GM18873 (cell line): ENCODE measurements around the gene ZNF205.

Source experiments
- ATAC-seq: cut with Tn5 transposase; IDR thresholded peaks from one replicate; pipeline ENCODE4 v1.9.1; 2021; ENCODE audit warnings: mild to moderate bottlenecking, moderate library complexity, moderate number of reproducible peaks; ENCODE audit not compliant: unreplicated experiment, low FRiP score

Gene ZNF205

DNA sequence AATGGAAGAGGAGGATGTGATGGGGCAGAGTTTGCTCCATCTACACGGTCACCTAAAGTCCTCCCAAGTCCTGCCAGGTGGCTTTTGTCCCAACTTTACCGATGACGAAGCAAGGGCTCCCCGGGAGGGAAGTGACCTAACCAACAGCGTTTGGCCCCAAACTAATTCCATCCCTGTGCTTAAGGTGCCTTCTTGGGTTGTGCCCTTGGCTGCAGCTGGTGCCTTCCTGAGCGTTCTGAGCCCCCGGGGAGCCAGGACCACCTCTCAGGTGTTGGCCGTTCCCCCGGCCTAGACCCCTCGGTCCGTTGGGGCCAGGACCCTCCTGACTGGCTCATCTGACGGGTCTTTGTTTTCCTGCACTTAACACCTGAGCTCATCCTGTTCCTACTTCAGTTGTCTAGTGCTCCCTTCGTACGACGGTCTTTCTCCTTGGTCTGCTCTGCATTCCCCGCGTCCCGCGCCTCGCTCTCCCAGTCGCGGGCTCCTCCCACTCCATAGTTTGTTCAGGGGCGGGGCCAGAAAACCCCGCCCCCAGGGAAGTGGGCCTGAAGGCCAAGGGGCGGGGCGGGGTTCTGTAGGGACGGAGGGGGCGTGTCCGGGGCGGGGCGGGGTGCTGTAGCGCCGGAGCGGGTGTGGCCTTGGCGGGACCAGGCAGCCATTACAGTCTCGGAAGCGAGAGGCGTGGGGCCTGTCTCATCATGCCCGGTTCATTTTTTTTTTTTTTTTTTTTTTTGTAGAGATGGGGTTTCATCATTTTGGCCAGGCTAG lies 12.5 kb upstream of the ZNF205 start:
- no peak for ATAC-seq

DNA sequence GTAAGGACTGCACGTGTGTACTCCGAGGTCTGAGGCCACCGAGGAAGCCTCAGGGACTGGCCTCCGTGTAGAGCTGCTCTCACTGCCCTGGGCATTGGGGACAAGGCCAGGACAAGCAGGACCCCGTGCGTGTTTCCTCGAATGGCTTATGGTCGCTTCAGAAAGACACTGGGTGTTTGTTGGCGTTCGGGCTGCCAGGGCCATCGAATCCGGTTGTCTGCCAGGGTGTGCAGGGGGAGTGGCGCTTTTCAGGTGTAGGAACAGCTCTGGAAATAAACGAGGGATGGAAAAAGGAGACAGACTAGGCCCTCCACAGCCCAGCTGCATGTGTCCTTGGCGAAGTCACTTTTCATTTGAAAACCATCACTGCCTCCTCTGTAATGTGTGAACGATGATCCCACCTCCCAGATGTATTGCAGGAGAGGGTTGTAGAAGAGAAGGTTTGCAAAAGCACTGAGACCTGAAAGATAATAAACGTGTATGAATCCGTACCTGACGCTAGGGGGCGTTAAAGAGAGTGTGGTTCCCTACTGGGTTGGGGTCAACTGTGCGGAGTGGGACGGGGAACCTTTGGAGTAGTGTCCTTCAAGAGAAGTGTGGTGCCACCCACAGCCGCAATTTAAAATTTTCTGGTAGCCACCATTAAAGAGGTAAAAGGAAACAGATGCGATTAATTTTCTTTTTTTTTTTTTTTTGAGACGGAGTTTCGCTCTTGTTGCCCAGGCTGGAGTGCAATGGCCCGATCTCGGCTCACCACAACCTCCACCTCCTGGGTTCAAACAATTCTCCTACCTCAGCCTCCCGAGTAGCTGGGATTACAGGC lies 11.2 kb upstream of the ZNF205 start:
- ATAC-seq = no peak

DNA sequence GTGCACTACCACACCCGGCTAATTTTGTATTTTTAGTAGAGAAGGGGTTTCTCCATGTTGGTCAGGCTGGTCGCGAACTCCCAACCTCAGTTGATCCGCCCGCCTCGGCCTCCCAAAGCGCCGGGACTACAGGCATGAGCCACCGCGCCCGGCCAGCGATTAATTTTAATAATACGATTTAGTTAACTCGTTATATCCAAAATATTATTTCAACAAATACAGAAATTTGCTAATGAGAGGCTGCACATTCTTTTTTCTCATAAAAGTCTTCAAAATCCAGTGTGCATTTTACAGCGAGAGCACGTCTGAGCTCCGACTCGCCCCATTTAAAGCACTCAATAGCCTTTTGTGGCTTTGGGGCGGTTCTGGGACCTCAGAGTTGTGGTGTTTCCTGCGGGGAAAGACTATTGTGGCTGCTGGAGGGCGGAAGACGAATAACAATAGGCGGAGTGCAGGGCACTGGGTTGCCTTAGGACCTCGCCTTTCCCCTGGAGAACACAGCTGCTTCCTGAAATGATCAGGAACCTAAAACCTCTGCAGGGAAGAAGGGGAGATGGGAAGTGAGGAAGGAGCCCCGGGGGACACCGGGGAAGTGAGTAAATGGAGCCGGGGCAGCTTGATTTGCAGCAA lies 10.4 kb upstream of the ZNF205 start:
- no peak for ATAC-seq

DNA sequence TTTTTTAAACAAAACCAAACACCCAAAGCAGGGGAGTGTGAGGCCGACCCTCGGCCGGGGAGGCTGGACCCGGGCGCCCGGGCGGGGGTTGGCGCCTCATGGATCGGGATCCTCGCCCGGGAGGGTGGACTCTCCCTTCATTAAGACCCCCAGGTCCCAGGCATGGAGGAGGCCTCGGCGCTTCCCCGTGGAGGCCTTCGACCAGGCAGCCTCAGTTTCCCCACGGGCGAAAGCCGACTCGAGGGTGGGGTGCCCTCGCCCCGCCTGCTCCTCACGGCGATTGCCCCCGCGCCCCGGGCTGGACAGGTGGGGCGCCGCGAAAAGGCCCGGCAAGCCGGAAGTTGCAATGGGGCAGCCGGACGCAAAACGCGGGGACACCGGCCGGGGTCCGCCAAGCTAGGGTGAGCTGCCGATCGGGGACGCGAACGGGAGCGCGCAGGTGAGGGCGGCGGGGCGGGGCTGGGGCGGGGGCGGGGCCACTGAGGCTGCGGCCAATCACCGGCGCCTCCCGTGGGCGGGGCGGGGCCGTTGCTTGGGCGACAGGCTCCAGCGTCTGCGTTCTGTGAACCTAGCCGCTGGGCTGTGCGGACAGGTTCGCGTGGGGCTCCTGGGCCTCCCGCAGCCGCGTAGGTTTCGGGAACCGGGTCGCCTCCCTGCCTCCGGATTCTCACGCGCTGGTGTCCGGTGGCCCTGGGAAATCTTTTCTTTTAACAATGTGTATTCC lies 6.0 kb upstream of the ZNF205 start:
- peak; percentile 45 for ATAC-seq

DNA sequence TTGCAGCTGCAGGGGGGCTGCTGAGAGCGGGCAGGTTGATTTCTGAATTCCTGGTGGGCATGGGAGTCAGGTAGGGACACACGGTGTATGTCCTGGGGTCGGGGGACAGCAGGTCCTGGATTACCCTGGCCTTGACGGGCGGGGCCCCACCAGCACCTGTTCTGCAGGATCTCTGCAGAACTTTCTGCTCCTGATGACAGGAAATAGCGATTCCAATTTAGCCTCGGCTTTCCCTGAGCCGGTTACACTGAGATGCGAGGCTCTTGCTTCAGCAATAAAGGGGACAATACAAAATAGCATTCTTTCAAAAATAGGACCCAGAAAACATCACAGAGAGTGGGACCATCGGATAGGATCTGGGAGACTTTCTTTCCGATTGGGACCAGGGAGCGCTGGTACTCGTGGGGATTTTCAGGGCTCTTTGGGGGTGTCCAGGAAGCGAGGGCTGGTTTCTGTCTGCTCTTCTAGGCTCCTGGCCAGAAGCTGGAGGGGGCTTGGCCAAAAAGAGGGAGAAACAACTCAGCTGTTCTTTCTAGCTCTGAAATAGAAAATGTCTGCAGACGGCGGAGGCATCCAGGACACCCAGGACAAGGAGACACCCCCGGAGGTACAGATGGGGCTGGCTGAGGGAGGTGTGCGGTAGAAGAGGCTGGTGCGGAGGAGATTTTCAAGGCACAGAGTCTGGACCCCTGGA lies 642 bp downstream of the ZNF205 start:
- ATAC-seq = no peak

GRCh38 chr16:3113765-3114479 lies 1.5 kb downstream of the ZNF205 start:
- ATAC-seq = no peak

- no peak for ATAC-seq
These were observed 2.6 kb downstream of the ZNF205 start for GRCh38 chr16:3115003-3115402.

DNA sequence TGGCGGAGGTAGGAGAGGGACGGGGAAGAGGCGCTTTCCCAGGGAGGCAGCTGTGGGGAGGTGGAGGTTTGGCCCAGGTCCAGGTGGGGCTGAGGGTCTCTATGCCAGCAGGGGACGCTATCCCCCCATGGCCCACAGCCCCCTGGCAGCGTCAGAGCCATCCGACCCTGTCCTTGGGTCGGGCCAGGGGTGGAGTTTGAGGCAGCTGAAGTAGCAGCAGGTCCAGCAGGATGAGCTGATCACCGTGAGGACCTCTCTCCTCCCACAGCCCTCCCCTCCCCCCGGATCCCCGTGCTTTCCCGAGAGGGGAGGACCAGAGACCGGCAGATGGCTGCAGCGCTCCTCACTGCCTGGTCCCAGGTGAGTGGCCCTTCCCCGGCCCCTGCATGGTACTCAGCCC lies 3.2 kb downstream of the ZNF205 start:
- ATAC-seq = no peak

GRCh38 chr16:3118204-3118790 lies 5.9 kb downstream of the ZNF205 start:
- no peak for ATAC-seq

DNA sequence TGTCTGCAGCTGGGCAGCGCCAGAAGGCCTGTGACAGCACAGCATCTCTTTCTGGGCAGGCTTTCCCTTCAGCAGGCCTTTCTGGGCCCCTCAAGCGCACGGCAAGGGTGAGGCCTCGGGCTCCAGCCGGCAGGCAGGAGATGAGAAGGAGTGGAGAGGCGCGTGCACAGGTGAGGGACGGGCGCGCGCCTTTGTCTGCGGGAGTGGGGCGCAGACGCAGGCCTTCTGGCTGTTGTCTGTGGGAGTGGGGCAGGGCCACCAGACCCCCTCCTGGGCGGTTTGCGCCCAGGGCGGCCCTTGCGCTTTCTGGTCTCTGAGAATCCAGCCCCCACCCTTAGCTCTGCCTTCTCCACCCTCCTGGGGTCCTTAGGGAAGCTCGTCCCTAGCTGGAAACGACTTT lies 6.5 kb downstream of the ZNF205 start:
- no peak for ATAC-seq

DNA sequence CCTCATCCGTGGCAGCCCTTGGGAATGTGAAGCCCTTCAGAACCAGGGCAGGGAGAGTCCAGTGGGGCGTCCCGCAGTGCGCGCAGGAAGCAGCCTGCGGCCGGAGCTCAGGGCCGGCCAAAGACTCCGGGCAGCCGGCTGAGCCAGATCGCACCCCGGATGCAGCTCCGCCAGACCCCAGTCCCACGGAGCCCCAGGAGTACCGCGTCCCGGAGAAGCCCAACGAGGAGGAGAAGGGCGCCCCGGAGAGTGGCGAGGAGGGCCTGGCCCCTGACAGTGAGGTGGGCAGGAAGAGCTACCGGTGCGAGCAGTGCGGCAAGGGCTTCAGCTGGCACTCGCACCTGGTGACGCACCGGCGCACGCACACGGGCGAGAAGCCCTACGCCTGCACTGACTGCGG lies 6.9 kb downstream of the ZNF205 start:
- no peak for ATAC-seq

DNA sequence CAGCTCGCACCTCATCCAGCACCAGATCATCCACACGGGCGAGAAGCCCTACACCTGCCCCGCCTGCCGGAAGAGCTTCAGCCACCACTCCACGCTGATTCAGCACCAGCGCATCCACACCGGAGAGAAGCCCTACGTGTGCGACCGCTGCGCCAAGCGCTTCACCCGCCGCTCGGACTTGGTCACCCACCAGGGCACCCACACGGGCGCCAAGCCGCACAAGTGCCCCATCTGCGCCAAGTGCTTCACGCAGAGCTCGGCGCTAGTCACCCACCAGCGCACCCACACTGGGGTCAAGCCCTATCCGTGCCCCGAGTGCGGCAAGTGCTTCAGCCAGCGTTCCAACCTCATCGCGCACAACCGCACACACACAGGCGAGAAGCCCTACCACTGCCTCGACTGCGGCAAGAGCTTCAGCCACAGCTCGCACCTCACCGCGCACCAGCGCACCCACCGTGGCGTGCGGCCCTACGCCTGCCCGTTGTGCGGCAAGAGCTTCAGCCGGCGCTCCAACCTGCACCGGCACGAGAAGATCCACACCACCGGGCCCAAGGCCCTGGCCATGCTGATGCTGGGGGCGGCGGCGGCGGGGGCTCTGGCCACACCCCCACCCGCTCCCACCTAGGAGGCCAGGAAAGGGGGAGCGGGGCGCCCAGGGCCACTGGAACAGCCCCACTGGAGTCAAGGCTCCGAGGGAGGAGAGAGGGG lies 7.5 kb downstream of the ZNF205 start:
- ATAC-seq = no peak

GRCh38 chr16:3120435-3120834 lies 8.0 kb downstream of the ZNF205 start:
- no peak for ATAC-seq

- ATAC-seq = no peak
These were observed 9.6 kb downstream of the ZNF205 start for GRCh38 chr16:3121851-3122467.

- no peak for ATAC-seq
These were observed 10.7 kb downstream of the ZNF205 start for GRCh38 chr16:3122926-3123570.

DNA sequence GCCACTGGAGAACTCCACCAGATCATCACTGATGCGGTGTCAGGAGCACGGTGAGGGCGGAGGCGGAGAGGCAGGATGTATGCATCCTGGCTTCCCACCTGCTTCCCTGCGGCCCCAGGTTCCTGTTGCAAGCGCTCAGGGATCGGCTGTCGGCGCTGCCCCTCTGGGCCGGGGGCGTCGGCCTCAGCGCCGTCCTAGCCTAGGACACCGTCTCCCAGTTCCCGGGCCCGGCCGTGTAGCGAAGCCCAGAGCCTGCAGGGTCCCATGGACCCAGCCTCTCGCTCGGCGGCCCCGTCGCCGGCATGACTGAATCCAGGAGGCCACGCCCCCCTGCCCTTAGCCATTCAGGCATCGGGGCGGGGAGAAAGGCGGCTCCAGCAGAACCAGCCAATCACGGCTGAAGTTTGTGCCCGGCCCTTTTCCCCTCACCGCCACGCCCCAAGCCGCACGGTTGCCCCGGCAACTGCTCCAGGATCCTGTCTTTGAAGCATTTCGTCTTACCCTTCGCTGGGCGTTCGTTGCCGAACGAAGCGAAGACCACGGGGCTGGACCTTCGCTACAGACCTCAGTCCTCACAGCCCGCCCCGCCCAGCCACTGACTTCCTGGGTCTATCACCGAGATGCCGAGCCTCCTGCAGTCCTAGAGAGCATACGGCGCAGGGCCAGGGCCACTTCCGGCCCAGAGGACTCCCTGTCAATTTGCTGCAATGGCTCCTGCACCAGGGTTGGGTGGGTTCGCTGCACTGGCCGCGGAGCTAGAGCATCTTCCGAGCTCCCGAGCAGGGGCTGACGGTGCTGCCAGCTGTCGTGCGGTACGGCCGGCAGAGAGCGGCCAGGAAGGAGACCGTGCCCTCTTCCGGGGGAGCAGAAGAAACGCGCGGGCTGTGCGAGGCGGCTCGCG lies 11.8 kb downstream of the ZNF205 start:
- peak; percentile 75 for ATAC-seq

DNA sequence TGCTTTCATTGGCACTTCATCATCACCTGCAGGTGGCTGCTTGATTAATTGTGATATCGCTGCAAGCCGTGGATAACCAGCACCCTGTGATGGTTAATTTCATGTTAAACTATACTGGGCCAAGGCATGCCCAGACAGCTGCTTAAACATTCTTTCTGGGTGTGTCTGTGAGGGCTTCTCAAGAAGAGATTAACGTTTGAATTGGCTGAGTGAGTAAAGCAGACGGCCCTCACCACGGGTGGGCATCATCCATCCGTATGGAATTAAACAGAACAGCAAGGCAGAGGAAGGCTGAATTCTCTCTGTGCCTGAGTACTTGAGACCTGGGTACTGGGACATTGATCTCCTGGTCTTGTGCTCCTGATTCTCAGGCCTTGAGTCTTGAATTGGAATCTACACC lies 15.4 kb downstream of the ZNF205 start:
- no peak for ATAC-seq
